Retina (tissue), 1 donor: ENCODE data around the gene MYO9B.
A peak's percentile ranks its signal among the peaks of the same experiment; 100 is the strongest.

Experiments
- DNase-seq: peaks from one replicate; pipeline ENCODE4 v3.0.0-alpha.2; 2016

Gene MYO9B

DNA sequence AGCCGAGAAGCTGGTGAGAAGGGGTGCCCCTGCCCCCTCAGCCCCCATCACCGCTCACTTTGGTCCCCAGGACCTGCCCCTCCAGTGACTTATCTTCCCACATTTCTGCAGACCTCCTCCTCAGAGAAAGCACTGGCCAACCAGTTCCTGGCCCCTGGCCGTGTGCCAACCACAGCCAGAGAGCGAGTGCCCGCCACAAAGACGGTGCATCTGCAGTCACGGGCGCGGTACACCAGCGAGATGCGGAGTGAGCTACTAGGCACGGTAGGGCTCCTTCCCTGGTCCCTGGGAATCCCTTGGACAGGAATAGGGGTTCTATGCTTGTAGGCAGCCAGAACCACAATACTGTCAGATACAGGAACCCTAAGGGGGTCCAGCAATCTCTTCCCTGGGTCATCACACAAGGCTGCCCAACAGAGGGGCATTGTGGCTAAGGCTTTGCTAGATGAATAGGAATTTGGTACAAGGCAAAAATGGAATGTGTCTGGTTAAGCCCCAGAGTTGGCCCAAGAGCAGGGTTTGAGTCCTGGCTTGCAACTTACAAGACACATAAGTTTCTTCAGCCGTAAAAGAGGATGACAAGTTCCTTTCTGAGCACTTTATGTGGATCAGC is 140.6 kb downstream of the MYO9B start:
- DNase-seq, result no peak

GRCh38 chr19:17219286-17219685 is 143.7 kb downstream of the MYO9B start:
- no peak for DNase-seq

DNA sequence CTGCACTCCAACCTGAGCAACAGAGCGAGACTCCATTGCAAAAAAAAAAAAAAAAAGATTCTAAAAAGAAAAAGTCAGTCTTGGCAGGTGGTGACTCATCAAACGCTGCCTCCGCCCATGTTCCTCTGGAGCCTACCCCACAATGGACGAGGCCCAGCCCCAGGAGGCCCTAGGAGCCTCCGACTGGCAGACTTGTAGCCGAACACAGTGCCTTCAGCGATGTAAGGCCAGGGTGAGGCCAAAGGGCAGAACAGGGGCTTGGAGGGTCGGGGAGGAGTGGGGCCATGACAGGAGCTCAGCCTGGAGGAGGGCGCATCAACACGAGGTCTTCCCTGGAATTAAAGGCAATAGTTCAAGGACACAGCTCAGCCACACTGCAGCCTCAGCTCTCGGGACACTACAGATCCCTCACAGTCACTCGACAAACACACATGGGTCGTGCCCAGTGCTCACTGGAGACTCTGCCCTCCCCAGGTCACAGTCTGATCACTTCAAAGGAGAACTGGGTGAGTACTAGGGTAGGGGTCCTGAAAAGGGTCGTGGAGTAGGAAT is 144.7 kb downstream of the MYO9B start:
- no peak for DNase-seq

GRCh38 chr19:17225053-17225452 is 149.5 kb downstream of the MYO9B start:
- DNase-seq, result no peak

DNA sequence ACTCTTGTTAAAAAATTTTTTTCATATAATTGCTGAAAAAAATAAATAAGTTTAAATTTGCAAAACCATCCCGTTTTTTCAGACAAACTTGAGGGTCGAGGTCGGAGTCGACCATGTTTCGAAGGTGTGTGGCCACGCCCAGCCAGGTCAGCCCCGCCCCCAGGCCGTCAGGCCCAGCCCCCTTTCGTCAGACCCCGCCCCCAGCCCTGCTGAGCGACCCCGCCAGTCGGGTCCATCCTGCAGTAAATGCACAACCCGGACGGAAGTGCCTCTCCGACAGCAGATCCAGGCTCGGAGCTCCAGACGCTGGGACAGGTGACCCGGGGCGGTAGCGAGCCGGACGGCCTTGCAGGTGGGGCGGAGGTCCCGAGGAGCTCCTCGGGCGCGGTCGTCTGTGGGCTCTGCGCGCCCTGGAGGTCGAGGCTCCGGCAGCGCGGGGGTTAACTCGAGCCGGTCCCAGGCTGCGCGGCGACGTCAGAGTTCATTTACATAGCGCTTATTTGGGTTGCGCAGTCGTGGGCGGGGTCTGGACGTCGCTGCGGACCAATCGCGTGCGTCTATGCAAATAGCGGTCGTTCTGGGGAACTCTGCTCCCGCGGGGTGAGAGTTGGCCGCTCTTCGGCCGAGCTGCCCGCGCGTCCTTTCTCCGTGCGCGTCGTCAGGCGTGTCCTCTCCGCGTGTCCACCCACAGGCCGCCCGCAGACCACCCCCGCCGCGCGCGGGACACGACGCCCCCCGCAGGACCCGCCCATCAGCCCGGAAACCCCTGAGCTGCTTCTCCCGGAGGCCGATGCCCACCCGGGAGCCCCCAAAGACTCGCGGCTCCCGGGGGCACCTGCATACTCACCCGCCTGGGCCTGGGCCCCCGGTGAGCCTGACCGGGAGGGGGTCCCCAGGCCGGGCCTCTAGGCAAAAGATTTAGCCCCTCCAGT is 150.7 kb downstream of the MYO9B start, which contains the start of gene OCEL1:
Gene OCEL1 (plus strand): TSS at position 225 of the 932 bp plus-strand sequence. CDS start 22 bp downstream, at position 247.
- peak; percentile 100 for DNase-seq

GRCh38 chr19:17227798-17228367 is 152.3 kb downstream of the MYO9B start:
- no peak for DNase-seq

- no peak for DNase-seq
Measured at GRCh38 chr19:17229890-17230289, 154.3 kb downstream of the MYO9B start.

DNA sequence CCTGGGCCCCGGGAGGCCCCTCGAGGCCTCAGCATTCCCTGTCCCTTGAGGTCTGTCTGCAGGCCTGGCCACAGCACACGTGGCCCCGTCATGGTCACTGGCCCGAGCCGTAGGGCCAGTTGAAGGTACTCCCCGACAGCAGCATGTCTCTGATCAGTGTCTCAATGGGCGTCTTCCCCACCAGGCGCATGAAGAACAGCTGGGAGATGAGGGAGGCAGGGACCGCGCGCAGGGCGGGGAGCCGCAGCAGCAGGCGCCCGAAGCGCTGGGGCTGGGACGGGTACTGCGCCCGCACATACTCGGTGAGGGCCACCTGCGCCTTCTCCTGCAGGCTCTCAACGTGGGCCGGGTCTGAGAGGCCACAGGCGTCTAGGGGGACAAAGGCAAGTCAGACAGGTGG is 156.7 kb downstream of the MYO9B start:
- DNase-seq, result no peak

GRCh38 chr19:17234911-17235299 is 159.3 kb downstream of the MYO9B start:
- no peak for DNase-seq

GRCh38 chr19:17235300-17235970 is 159.9 kb downstream of the MYO9B start:
- DNase-seq, result peak; percentile 89

GRCh38 chr19:17235971-17236777 is 160.6 kb downstream of the MYO9B start:
- no peak for DNase-seq

- peak; percentile 39 for DNase-seq
Measured at GRCh38 chr19:17236811-17237543, 161.4 kb downstream of the MYO9B start.

GRCh38 chr19:17237747-17238706 is 162.4 kb downstream of the MYO9B start:
- no peak for DNase-seq

- DNase-seq, result peak; percentile 57
Measured at GRCh38 chr19:17240062-17240752, 164.6 kb downstream of the MYO9B start.

GRCh38 chr19:17240826-17241399 is 165.3 kb downstream of the MYO9B start:
- no peak for DNase-seq

DNA sequence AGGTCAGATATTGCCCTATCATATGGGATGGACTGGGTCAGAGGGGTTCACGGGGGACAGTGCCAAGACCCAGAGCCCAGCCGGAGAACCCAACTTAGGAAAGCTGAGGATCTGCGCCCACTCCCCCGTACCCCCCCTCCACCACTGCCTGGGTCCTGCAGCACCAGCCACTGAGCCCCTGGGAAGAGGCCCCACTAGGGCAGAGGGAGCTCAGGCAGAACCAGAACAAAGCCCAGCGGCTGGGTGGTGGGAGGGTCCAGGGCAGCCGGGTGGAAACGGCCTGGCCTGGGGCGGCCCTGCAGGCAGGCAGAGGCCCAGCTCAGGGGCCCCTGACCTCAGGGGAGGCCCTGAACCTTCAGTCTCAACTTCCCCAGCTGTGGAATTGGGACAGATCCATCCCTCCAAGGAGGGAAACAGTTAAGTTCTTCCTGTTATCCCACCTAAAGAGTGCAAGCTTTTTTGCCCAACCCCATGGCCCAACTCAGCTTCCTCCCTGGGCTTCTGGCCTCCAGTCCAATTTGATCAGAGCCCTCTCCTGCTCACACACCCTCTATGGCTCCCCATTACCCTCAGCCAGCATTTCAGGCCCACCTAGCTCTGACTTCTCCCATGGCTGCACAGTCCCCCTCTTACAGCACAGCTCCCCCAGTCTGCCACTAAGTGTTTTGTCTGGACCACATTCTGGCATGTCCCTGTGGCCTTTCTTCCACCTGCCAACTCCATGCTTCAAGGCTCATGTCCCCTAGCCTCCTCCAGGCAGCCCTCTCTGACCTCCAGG is 167.0 kb downstream of the MYO9B start:
- DNase-seq, result peak; percentile 38

DNA sequence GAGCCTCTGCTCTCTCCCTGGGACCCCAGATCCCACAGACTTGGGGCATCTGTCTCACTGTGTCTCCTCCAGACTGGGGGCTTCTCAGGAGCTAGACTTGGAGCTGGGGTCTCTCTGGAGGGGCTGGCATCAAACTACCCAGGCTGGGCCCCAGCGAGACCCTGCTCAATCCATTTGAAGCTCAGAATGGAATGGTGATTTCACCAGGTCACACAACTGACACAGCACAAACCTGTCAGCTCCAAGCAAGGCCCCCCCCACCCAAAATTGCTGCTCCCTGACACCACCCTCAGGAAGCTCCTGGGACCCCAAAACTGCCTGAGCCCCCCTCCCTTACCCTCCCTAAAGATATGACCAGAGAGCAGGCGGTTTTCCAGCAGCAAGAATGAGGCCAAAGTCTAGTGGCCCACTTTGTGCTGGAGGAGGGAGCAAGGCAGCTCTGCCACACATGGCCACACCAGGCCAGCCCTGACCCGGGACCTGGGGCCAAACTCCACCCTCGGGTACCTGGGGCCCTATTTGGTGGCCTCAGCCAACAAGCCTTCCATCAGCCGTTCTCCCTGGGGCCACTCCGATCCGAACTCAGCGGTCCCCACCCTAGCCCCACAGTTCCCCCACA is 167.7 kb downstream of the MYO9B start:
- peak; percentile 28 for DNase-seq
